Mesenchymal stem cell (in vitro differentiated cells and primary cell): ENCODE data around the gene ARFRP1. TPM values are rescaled to one million over a fixed set of nuclear protein-coding genes. Genes with fewer than 3 reads are reported as not detected.

Source experiments
- DNase-seq: peaks from one replicate; pipeline ENCODE4 v3.0.0-alpha.2; 2013
- H2AFZ ChIP-seq: one replicate; pipeline ENCODE4 v1.6.1; 2013; ENCODE audit warnings: low read depth, mild to moderate bottlenecking, control low read depth, inconsistent platforms, low read length, moderate library complexity
- H2AK5ac ChIP-seq: 2 replicates; pipeline ENCODE4 v1.6.1; 2013; ENCODE audit warnings: low read length, moderate library complexity, mild to moderate bottlenecking, inconsistent platforms; ENCODE audit not compliant: severe bottlenecking
- H2BK120ac ChIP-seq: one replicate; pipeline ENCODE4 v1.6.1; 2013; ENCODE audit warnings: low read depth, mild to moderate bottlenecking, inconsistent platforms, low read length, moderate library complexity
- H2BK12ac ChIP-seq, 2 experiments: one replicate each; pipeline ENCODE4 v1.6.1; 2013; ENCODE audit warnings: inconsistent platforms in 2 of 2, low read length in 2 of 2, mild to moderate bottlenecking in 2 of 2, moderate library complexity in 2 of 2, control low read depth in 1 of 2
- H2BK15ac ChIP-seq: one replicate; pipeline ENCODE4 v1.6.1; 2013; ENCODE audit warnings: mild to moderate bottlenecking, low read depth, inconsistent platforms; ENCODE audit not compliant: poor library complexity, severe bottlenecking
- H2BK5ac ChIP-seq: 2 replicates; pipeline ENCODE4 v1.6.1; 2013; ENCODE audit warnings: low read depth, mild to moderate bottlenecking, low read length, control low read depth, inconsistent platforms; ENCODE audit not compliant: poor library complexity, severe bottlenecking
- H3K14ac ChIP-seq, 2 experiments: one replicate each; pipeline ENCODE4 v1.6.1; 2013; ENCODE audit warnings: inconsistent platforms in 2 of 2, low read length in 2 of 2, control low read depth in 1 of 2, mild to moderate bottlenecking in 1 of 2, moderate library complexity in 1 of 2
- H3K18ac ChIP-seq, 2 experiments: one replicate each; pipeline ENCODE4 v1.6.1; 2013; ENCODE audit warnings: inconsistent platforms in 2 of 2, low read length in 2 of 2, control low read depth in 1 of 2, low read depth in 1 of 2, mild to moderate bottlenecking in 1 of 2
- H3K23ac ChIP-seq, 2 experiments: one replicate each; pipeline ENCODE4 v1.6.1; 2013; ENCODE audit warnings: inconsistent platforms in 2 of 2, low read length in 2 of 2, mild to moderate bottlenecking in 2 of 2, moderate library complexity in 2 of 2, control low read depth in 1 of 2
- H3K27ac ChIP-seq: 2 replicates; pipeline ENCODE4 v1.5.1; 2013; ENCODE audit warnings: mild to moderate bottlenecking, moderate library complexity, low read length, control low read depth, inconsistent platforms; ENCODE audit not compliant: poor library complexity, severe bottlenecking
- H3K27me3 ChIP-seq, 2 experiments: 2 replicates each; pipeline versions ENCODE4 v1.6.1 to v1.7.0; 2013; ENCODE audit warnings: low read length in 2 of 2, mild to moderate bottlenecking in 2 of 2, moderate library complexity in 2 of 2, control low read depth in 1 of 2, inconsistent platforms in 1 of 2; ENCODE audit not compliant: control insufficient read depth in 1 of 2, insufficient read depth in 1 of 2
- H3K36me3 ChIP-seq, 2 experiments: 2 replicates each; pipeline versions ENCODE4 v1.6.1 to v1.7.0; 2013; ENCODE audit warnings: low read length in 2 of 2, control low read depth in 1 of 2, inconsistent platforms in 1 of 2, low read depth in 1 of 2, mild to moderate bottlenecking in 1 of 2; ENCODE audit not compliant: insufficient read depth in 2 of 2, control insufficient read depth in 1 of 2
- H3K4ac ChIP-seq, 2 experiments: one replicate each; pipeline ENCODE4 v1.6.1; 2013; ENCODE audit warnings: inconsistent platforms in 2 of 2, low read length in 2 of 2, mild to moderate bottlenecking in 2 of 2, moderate library complexity in 2 of 2, control low read depth in 1 of 2, low read depth in 1 of 2
- H3K4me1 ChIP-seq: 2 replicates; pipeline ENCODE4 v1.6.1; 2013; ENCODE audit warnings: low read depth, low read length, control low read depth; ENCODE audit not compliant: control insufficient read depth, insufficient read depth
- H3K4me2 ChIP-seq: 2 replicates; pipeline ENCODE4 v1.6.1; 2013; ENCODE audit warnings: low read length, mild to moderate bottlenecking, inconsistent platforms; ENCODE audit not compliant: poor library complexity, severe bottlenecking
- H3K4me3 ChIP-seq, 2 experiments: 2 replicates each; pipeline versions ENCODE4 v1.5.1 to v1.7.0; 2013; ENCODE audit warnings: low read length in 2 of 2, mild to moderate bottlenecking in 2 of 2, control low read depth in 1 of 2, low read depth in 1 of 2; ENCODE audit not compliant: insufficient read depth in 1 of 2
- H3K79me1 ChIP-seq: replicated peaks from 2 replicates; pipeline ENCODE4 v1.6.1; 2013; ENCODE audit warnings: mild to moderate bottlenecking, control low read depth, low read length, inconsistent platforms; ENCODE audit not compliant: poor library complexity, severe bottlenecking
- H3K9ac ChIP-seq: 2 replicates; pipeline ENCODE4 v1.7.0; 2013; ENCODE audit warnings: mild to moderate bottlenecking, low read length, moderate library complexity
- H3K9me3 ChIP-seq: 2 replicates; pipeline ENCODE4 v1.7.0; 2013; ENCODE audit warnings: mild to moderate bottlenecking, low read length; ENCODE audit not compliant: control insufficient read depth
- H4K8ac ChIP-seq: one replicate; pipeline ENCODE4 v1.6.1; 2013; ENCODE audit warnings: inconsistent platforms, mild to moderate bottlenecking, low read length, moderate library complexity
- H4K91ac ChIP-seq: one replicate; pipeline ENCODE4 v1.6.1; 2013; ENCODE audit warnings: mild to moderate bottlenecking, low read length, inconsistent platforms
- WGBS: methylation state at CpG from one replicate; pipeline ENCODE4 v1.1.7; 2013; ENCODE audit warnings: mixed read lengths; 5-methylcytosine and 5-hydroxymethylcytosine counted together
- small RNA-seq: library from polyadenylated mRNA; stranded (forward); fragments of <200 nt; extraction: miRNeasy Mini kit (QIAGEN cat#:217004); gene quantifications from one replicate; pipeline ENCODE3, GENCODE V24; 2013; ENCODE audit warnings: low read depth

ARFRP1 gene

DNA sequence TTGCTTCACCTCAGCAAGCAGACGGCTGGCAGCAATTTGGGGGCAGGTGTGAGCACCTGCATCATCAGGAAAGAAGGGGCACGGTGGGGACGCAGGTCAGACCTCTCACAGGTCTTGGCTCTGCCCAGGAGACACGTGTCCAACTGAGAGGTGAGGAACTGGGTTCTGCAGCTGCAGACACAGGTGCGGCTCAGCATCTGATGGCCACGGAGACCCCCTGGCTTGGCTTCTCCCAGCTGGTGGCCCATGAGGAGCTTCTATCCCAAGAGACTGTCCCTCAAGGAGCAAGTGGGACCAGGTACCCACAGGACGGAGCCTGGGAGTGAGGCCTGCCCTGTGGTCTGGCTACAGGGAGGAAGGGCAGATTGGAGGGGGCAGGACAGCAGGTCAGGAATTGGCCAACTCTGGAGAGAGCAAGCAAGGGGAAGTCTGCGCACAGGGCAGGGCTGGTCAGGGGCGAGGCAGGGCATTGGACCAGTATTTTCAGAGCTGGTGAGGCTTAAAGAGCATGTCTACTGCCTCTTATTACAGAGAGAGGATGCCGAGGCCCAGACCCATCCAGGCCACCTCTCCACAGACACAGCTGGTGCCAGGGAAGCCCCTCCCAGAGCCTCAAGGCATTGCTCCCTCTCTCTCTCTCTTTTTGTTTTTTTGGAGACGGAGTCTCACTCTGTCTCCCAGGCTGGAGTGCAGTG lies 58.7 kb downstream of the ARFRP1 start:
- Histone ChIP-seq H3K36me3 (peaks cover 0 to 6% of the 10 kb centered on the region in 2 experiments), H2BK120ac (no peak overlapping the region), H4K91ac (no peak overlapping the region), H2BK5ac (no peak overlapping the region), H2BK12ac (no peak overlapping the region), H3K23ac (no peak overlapping the region), H3K79me1 (peaks cover 3% of the 10 kb centered on the region), H3K4me1 (peaks cover 22% of the 10 kb centered on the region), H3K27ac (no peak overlapping the region), H3K18ac (no peak overlapping the region), H4K8ac (no peak overlapping the region), H3K14ac (no peak overlapping the region), H3K27me3 (peaks cover 0 to 12% of the 10 kb centered on the region in 2 experiments), H2AFZ (no peak overlapping the region), H3K4me2 (no peak overlapping the region), H2BK15ac (no peak overlapping the region), H3K4ac (no peak overlapping the region), H3K9ac (no peak overlapping the region), H3K9me3 (no peaks in the 10 kb centered on the region), H2AK5ac (no peak overlapping the region), H3K4me3 (no peak overlapping the region)
- DNase-seq = no peak
- 85% methylated on average over 11 of the region's 11 CpGs for WGBS

Small RNAs within 50 kb of the gene (small RNA-seq; reads per million reads assigned to genes)
- gene LIME1 (not detected), gene TNFRSF6B (not detected)
